Endometrial microvascular endothelial cells (primary cell): ENCODE data around the gene MAF. TPM values are rescaled to one million over a fixed set of nuclear protein-coding genes. Genes with fewer than 3 reads are reported as not detected.

Source experiments
- in situ Hi-C: cut with HindIII; loops from 2 replicates; pipeline ENCODE4 v1.10.0; 2017; ENCODE audit warnings: low sequenced_read_pairs, low pct_unique_long_range_greater_than_20kb; ENCODE audit errors: inconsistent ontology term
- total RNA-seq: library from RNA; depleted of rRNA; stranded (reverse); fragments of >200 nt; gene quantifications from one replicate; pipeline ENCODE4 v1.2.3, GENCODE V29; 2015; ENCODE audit errors: inconsistent ontology term

The MAF gene
- total RNA-seq, 1 donor from 2014 or later, result not detected

GRCh38 chr16:79560923-79561322, 39.6 kb downstream of the MAF start:
- in situ Hi-C loops, result no loop called here

DNA sequence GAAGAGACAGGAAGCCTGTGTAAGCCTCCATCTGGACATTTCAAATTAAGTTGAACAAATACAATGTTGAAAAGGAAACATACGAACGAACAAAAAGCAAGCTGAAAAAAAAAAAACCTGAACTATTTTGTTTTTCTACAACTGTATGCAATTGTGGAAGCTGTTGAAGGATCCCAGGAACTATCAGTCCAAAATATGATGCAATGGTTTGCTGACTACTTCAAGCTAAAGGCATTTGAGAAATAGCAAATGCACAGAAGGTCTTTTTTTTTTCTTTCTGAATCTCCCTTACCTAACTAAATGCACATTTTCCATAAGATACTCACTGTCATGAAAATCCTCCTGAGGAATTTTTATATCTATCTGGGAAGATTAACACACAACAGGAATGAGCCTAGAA, 40.2 kb downstream of the MAF start:
- in situ Hi-C loops, result no loop called here

DNA sequence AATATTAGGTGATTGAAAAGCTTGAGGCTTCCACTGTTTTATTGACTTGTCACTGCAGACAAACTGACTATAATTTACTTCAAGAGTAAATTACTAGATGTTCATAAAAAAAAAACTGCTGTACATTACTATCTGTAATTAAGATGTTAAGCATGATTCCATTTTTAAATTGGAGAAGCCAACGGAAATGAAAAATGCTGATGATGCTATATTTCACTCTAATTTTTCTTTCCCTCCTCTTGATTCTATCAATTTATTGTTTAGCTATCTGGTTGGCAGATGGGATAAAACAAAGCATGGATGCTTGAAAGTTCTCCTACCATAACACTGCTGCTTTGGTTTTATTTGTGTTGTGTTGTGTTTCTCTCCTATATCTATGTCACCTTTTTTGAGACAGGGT, 41.0 kb downstream of the MAF start:
- in situ Hi-C loops, result no loop called here

DNA sequence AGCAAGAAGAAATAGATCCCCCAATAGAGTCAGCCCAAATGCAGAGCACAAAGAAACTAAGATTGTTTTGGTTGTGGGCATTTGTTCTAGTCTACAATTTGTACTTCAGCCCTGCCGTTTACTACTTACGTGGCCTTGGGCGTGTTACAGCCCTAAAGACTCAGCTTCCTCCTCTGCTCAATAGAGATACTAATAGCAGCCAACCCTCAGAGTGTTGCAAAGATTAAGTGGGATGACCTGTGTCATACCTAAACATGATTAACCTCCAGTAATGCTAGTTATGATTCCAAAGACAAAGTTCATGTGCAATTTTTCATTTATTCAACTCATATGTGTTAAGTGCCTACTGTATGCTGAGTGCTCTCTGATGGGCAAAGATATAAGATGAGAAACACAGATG, 43.1 kb downstream of the MAF start:
- in situ Hi-C loops, result no loop called here

DNA sequence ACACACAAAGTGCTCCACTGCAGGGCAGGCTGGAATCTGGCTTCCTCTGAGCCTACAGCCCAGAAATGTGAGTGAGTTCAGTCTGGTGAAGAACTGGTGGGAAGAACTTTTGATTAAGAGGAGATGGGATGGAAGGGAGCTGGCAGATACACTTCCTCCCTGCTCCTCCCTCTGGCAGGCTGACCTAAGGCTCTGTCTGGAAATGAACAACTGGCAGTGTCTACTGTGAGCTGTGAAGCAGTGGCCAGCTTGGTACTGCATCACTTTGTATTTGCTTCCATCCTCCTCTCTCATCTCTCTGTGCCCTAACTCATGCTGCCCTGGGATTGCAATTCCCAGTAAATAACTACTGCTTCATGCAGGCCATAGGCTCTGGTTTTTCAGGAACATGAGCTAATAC, 45.6 kb downstream of the MAF start:
- in situ Hi-C loops, result no loop called here

GRCh38 chr16:79550373-79550772, 50.2 kb downstream of the MAF start:
- in situ Hi-C loops, result no loop called here

DNA sequence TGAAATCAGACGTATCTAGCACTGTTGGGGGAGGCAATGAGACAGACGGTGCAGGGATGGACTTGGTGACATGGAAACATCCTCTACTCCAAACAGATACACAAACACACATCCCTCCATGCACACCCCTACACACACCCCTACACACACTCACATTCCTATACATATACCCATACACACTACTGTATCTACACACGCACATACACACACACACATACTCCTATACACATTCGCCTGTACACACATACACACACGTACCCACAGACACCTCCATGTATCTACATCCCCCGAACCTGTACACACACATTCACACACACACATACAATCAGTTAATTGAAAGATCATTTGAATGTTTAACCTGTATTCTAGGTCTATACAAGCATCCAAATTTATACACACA, 53.5 kb downstream of the MAF start:
- in situ Hi-C loops, result no loop called here
